Kidney (tissue), 14 donors: ENCODE measurements around the gene FAM114A2. TPM values are rescaled to one million over a fixed set of nuclear protein-coding genes. Genes with fewer than 3 reads are reported as not detected.

Source experiments
- DNase-seq, 5 donors: peaks; one replicate each; pipeline ENCODE4 v3.0.0-alpha.2; 2013 to 2020
- FAIRE-seq: peaks from 2 replicates; lab custom pipeline; 2012; peaks lifted over from hg19 to GRCh38; lab: Jason Lieb, UNC
- H3K27ac ChIP-seq, 2 donors: one replicate each; pipeline ENCODE4 v1.7.0; 2013; ENCODE audit warnings: low read depth in 2 of 2, low read length in 2 of 2, inconsistent platforms in 1 of 2
- H3K27me3 ChIP-seq: one replicate; pipeline ENCODE4 v1.7.1; 2013; ENCODE audit warnings: low read length, inconsistent platforms; ENCODE audit not compliant: control insufficient read depth, insufficient read depth
- H3K36me3 ChIP-seq, 3 donors: one replicate each; pipeline versions ENCODE4 v1.7.0 to v1.7.1; 2013; ENCODE audit warnings: low read length in 3 of 3, control low read depth in 1 of 3, inconsistent platforms in 1 of 3; ENCODE audit not compliant: insufficient read depth in 3 of 3, control insufficient read depth in 2 of 3
- H3K4me1 ChIP-seq, 3 donors: one replicate each; pipeline versions ENCODE4 v1.7.0 to v1.7.1; 2013; ENCODE audit warnings: low read length in 3 of 3, inconsistent platforms in 1 of 3, low read depth in 1 of 3; ENCODE audit not compliant: control insufficient read depth in 2 of 3, insufficient read depth in 2 of 3
- H3K4me3 ChIP-seq, 3 donors: one replicate each; pipeline versions ENCODE4 v1.7.0 to v1.8.1; 2013; ENCODE audit warnings: low read length in 3 of 3, control low read depth in 1 of 3, inconsistent platforms in 1 of 3
- H3K9ac ChIP-seq, 3 donors: one replicate each; pipeline versions ENCODE4 v1.7.0 to v1.7.1; 2013; ENCODE audit warnings: low read length in 3 of 3, control low read depth in 1 of 3, inconsistent platforms in 1 of 3
- H3K9me3 ChIP-seq, 3 donors: one replicate each; pipeline versions ENCODE4 v1.7.0 to v1.7.1; 2013; ENCODE audit warnings: low read length in 3 of 3, control low read depth in 1 of 3, inconsistent platforms in 1 of 3; ENCODE audit not compliant: control insufficient read depth in 2 of 3, insufficient read depth in 1 of 3
- CTCF ChIP-seq: IDR thresholded peaks from 3 replicates; pipeline ENCODE4 v1.5.1; 2012; ENCODE audit warnings: mild to moderate bottlenecking, moderate library complexity, borderline replicate concordance; ENCODE audit not compliant: insufficient read depth; ENCODE audit errors: extremely low read depth
- intact Hi-C: fragments of 100-400 bp; cut with DNase I; formaldehyde crosslinking; loops from one replicate; pipeline ENCODE4 v1.11.1; 2022
- polyA plus RNA-seq: library from polyadenylated mRNA; stranded (reverse); fragments of 350-450 nt; fragmentation: Illumina TruSeq; extraction: RNeasy Lipid Tissue Mini Kit (QIAGEN cat#74804); gene quantifications from one replicate; pipeline ENCODE4 v1.2.3, GENCODE V29; 2014; ENCODE audit warnings: low read depth, low replicate concordance; ENCODE audit not compliant: insufficient read depth
- total RNA-seq: library from RNA; stranded (reverse); fragmentation: NEBNext Ultra II Directional; extraction: Animal tissue kit (Norgen Biotek cat#: 25700); gene quantifications from one replicate; pipeline ENCODE4 v1.2.1, GENCODE V29; 2021
- donor health status: control.
- donor health status: control.
- donor health status: control.
- donor health status: control.
- donor health status: control.
- donor health status: DM: yes; HTN: yes; CAD: no.
- donor health status: Normal renal cell carcinoma (clear cell type).

Gene FAM114A2
- total and polyA plus RNA-seq, 2 donors from 2014 or later, result 12.9 to 36.2 TPM

- no peak for TF ChIP-seq CTCF
- Histone ChIP-seq H3K27ac (no peak overlapping the region), H3K4me1 (no peaks in the 10 kb centered on the region), H3K36me3 (no peaks in the 10 kb centered on the region), H3K9me3 (no peaks in the 10 kb centered on the region), H3K9ac (no peak overlapping the region), H3K27me3 (no peaks in the 10 kb centered on the region), H3K4me3 (no peak overlapping the region)
- intact Hi-C loops, result no loop called here
- DNase-seq, result no peak
- no peak for FAIRE-seq
Observed at GRCh38 chr5:153953411-153953810, 85.3 kb downstream of the FAM114A2 start.

- no peak overlapping the region for H3K27ac ChIP-seq
Observed at GRCh38 chr5:153952893-153953292, 85.8 kb downstream of the FAM114A2 start.

GRCh38 chr5:153952057-153952456, 86.7 kb downstream of the FAM114A2 start:
- Histone ChIP-seq H3K36me3 (no peaks in the 10 kb centered on the region), H3K27me3 (no peaks in the 10 kb centered on the region), H3K9me3 (no peaks in the 10 kb centered on the region), H3K4me1 (no peaks in the 10 kb centered on the region), H3K4me3 (no peak overlapping the region), H3K9ac (no peak overlapping the region), H3K27ac (no peak overlapping the region)
- intact Hi-C loops, result no loop called here
- FAIRE-seq, result no peak
- DNase-seq, result no peak
- no peak for TF ChIP-seq CTCF

More at GRCh38 chr5:153952893-153953292, 85.8 kb downstream of the FAM114A2 start:
- H3K36me3 ChIP-seq, result no peaks in the 10 kb centered on the region
- TF ChIP-seq CTCF, result no peak
- intact Hi-C loops, result no loop called here
- H3K4me1 ChIP-seq, result no peaks in the 10 kb centered on the region
- H3K9me3 ChIP-seq, result no peaks in the 10 kb centered on the region
- H3K4me3 ChIP-seq, result no peak overlapping the region
- no peak overlapping the region for H3K9ac ChIP-seq
- no peak for FAIRE-seq
- no peaks in the 10 kb centered on the region for H3K27me3 ChIP-seq
- DNase-seq, result no peak

GRCh38 chr5:153941265-153941664, 97.4 kb downstream of the FAM114A2 start:
- no peak overlapping the region for H3K9ac ChIP-seq
- intact Hi-C loops, result no loop called here
- no peaks in the 10 kb centered on the region for H3K27me3 ChIP-seq
- DNase-seq (no peak), FAIRE-seq (no peak)
- peaks cover 0 to 26% (median 6%) of the 10 kb centered on the region in 3 donors for H3K9me3 ChIP-seq
- no peaks in the 10 kb centered on the region for H3K4me1 ChIP-seq
- no peak overlapping the region for H3K4me3 ChIP-seq
- H3K27ac ChIP-seq, result no peak overlapping the region
- TF ChIP-seq CTCF, result no peak
- H3K36me3 ChIP-seq, result no peaks in the 10 kb centered on the region
